ENCODE measurements around the gene HACD4. TPM values are rescaled to one million over a fixed set of nuclear protein-coding genes. Genes with fewer than 3 reads are reported as not detected.
A peak's percentile ranks its signal among the peaks of the same experiment; 100 is the strongest.

Gene HACD4
- total RNA-seq, 4 donors from 2014 or later = 0.15 to 0.71 (median 0.44) TPM

DNA sequence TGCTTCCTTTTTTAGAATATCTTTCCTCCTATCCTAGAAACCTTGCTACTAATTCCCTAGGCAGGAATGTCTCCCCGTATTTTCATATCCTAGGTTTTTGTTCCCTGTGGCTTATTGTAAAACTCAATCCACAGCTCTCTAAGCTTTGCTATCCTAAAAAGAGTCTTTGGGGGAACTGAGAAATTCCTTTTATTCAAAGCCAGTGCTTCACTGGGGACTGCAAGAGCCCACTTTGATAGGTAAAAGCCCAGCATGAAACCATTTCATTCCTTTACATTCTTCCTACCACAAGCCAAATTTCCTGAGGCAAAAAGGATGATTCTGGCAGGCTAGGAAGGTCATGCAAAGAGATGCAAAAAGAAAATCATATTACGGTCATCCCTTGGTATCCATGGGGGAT lies 5.8 kb upstream of the HACD4 start:
- DNase-seq (no peak), ATAC-seq (no peak)
- no peak overlapping the region for H3K27ac ChIP-seq
- intact Hi-C loops (cut with DNase I; ENCODE audit: low total_unique reads) (no loop called here), in situ Hi-C loops (cut with MboI; ENCODE audit: low sequenced_read_pairs in 4 of 4) (no loop called here)
- H3K27me3 ChIP-seq = no peaks in the 10 kb centered on the region
- H3K4me3 ChIP-seq = no peak overlapping the region
- no peaks in the 10 kb centered on the region for H3K36me3 ChIP-seq
- no peak for TF ChIP-seq POLR2A (IDR thresholded peaks at IDR 0.05)
- TF ChIP-seq, protein P1, sequence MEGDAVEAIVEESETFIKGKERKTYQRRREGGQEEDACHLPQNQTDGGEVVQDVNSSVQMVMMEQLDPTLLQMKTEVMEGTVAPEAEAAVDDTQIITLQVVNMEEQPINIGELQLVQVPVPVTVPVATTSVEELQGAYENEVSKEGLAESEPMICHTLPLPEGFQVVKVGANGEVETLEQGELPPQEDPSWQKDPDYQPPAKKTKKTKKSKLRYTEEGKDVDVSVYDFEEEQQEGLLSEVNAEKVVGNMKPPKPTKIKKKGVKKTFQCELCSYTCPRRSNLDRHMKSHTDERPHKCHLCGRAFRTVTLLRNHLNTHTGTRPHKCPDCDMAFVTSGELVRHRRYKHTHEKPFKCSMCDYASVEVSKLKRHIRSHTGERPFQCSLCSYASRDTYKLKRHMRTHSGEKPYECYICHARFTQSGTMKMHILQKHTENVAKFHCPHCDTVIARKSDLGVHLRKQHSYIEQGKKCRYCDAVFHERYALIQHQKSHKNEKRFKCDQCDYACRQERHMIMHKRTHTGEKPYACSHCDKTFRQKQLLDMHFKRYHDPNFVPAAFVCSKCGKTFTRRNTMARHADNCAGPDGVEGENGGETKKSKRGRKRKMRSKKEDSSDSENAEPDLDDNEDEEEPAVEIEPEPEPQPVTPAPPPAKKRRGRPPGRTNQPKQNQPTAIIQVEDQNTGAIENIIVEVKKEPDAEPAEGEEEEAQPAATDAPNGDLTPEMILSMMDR (IDR thresholded peaks at IDR 0.05 in 4 of 5, conservative IDR thresholded peaks at IDR 0.05 in 1 of 5) = no peak
- H3K9me3 ChIP-seq = no peaks in the 10 kb centered on the region
- no peaks in the 10 kb centered on the region for H3K4me1 ChIP-seq

DNA sequence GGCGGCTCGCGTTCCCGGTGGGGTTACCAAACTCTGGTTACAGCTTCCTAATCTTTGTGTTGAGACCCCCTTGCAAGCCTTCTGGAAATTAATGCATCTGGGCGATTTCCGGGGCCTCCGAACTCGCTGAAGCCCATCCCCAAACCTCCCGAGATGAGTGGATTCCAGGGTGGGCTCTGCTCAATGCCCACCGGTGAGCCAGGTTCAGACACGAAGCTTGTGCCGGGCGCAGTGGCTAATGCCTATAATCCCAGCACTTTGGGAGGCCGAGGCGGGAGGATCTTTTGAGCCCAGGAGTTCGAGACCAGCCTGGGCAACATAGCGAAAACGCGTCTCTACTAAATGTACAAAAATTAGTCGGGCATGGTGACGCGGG lies 356 bp upstream of the HACD4 start:
- Histone ChIP-seq H3K27me3 (no peaks in the 10 kb centered on the region), H3K4me3 (peak overlapping the region; percentile 44 to 55 (median 50)), H3K9me3 (no peaks in the 10 kb centered on the region), H3K36me3 (no peaks in the 10 kb centered on the region), H3K27ac (peak overlapping the region in 1 of 4 donors; percentile 54), H3K4me1 (no peaks in the 10 kb centered on the region)
- no peak for DNase-seq
- TF ChIP-seq POLR2A (IDR thresholded peaks at IDR 0.05) = no peak
- TF ChIP-seq, protein P1 (IDR thresholded peaks at IDR 0.05 in 4 of 5, conservative IDR thresholded peaks at IDR 0.05 in 1 of 5) = no peak
- ATAC-seq = no peak
- intact Hi-C loops (cut with DNase I; ENCODE audit: low total_unique reads) = no loop called here
- in situ Hi-C loops (cut with MboI; ENCODE audit: low sequenced_read_pairs in 4 of 4) = no loop called here

DNA sequence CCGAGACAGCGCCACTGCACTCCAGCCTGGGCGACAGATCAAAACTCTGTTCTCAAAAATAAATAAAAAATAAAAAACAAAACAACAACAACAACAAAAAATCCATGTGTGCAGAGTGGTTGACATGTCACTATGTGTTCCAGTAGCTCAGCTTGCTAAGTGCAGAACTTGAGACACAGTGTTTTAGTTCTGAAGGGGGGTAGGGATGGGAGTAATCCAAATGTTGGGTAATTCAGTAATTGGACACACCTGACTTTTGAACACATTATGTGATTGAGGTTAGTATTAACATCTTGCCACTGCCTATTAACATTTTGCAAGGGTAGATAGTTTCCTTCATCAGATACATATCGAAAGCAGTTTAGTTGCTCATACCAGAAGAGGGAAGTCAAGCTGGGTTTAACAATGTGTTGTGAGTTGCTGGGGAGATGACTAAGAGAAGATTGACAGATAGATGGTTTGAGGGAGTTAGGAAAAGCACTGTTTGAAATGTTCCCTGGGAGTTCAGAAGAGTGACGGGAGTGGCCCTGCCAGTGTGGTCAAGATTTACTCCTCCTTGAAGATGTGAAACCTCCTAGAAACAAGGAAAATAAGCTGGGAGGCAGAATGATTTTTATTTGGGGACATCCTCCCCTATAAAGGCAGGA lies 928 bp downstream of the HACD4 start:
- in situ Hi-C loops (cut with MboI; ENCODE audit: low sequenced_read_pairs in 4 of 4) (no loop called here), intact Hi-C loops (cut with DNase I; ENCODE audit: low total_unique reads) (no loop called here)
- Histone ChIP-seq H3K9me3 (no peaks in the 10 kb centered on the region), H3K27me3 (no peaks in the 10 kb centered on the region), H3K4me3 (peak overlapping the region; percentile 44 to 55 (median 50)), H3K36me3 (no peaks in the 10 kb centered on the region), H3K27ac (peak overlapping the region in 3 of 4 donors; percentile 5 to 54 (median 31)), H3K4me1 (no peaks in the 10 kb centered on the region)
- DNase-seq (no peak), ATAC-seq (peak; percentile 41 to 49)
- TF ChIP-seq POLR2A (IDR thresholded peaks at IDR 0.05) = no peak
- TF ChIP-seq, protein P1 (IDR thresholded peaks at IDR 0.05 in 4 of 5, conservative IDR thresholded peaks at IDR 0.05 in 1 of 5) = no peak

DNA sequence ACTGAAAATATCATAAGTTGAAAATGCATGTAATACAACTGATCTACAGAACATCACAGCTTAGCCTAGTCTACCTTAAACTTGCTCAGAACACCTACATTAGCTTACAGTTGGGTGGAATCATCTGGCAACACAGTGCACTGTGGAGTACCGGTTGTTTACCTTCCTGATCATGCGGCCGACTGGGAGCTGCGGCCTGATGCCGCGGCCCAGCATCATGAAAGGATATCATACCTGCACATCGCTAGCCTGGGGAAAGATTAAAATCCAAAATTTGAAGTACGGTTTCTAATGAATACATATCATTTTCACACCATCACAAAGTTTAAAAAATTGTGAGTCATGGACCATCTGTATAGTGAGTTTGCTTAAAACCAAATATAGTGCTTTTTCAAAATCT lies 1.8 kb downstream of the HACD4 start:
- Histone ChIP-seq H3K9me3 (no peaks in the 10 kb centered on the region), H3K4me3 (no peak overlapping the region), H3K27ac (no peak overlapping the region), H3K36me3 (no peaks in the 10 kb centered on the region), H3K27me3 (no peaks in the 10 kb centered on the region), H3K4me1 (no peaks in the 10 kb centered on the region)
- in situ Hi-C loops (cut with MboI; ENCODE audit: low sequenced_read_pairs in 4 of 4) = no loop called here
- ATAC-seq (no peak), DNase-seq (no peak)
- intact Hi-C loops (cut with DNase I; ENCODE audit: low total_unique reads) = no loop called here
- TF ChIP-seq POLR2A (IDR thresholded peaks at IDR 0.05) = no peak
- TF ChIP-seq, protein P1 (IDR thresholded peaks at IDR 0.05 in 4 of 5, conservative IDR thresholded peaks at IDR 0.05 in 1 of 5) = no peak

DNA sequence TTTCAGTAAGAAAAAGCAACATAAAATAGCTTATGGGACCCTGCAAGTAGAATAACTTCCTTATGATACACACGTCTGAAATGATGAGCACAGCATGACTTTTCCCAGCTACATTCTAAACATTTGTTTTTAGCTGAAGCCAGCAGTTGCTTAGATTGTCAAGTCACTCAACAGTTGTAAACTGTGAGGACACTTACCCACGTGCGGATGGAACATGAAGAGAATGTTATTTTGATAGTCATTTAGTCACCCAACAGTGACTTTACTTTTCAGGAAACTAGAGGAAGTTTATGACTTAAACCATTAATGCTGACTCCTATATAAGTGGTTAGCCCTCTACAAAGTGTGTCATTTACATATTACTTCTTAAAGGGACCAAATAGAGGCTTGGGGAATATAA lies 3.0 kb downstream of the HACD4 start:
- ATAC-seq = no peak
- Histone ChIP-seq H3K27me3 (no peaks in the 10 kb centered on the region), H3K36me3 (no peaks in the 10 kb centered on the region), H3K4me1 (no peaks in the 10 kb centered on the region), H3K4me3 (no peak overlapping the region), H3K27ac (no peak overlapping the region), H3K9me3 (no peaks in the 10 kb centered on the region)
- intact Hi-C loops (cut with DNase I; ENCODE audit: low total_unique reads) (no loop called here), in situ Hi-C loops (cut with MboI; ENCODE audit: low sequenced_read_pairs in 4 of 4) (no loop called here)
- TF ChIP-seq, protein P1 (IDR thresholded peaks at IDR 0.05 in 4 of 5, conservative IDR thresholded peaks at IDR 0.05 in 1 of 5) = no peak
- no peak for DNase-seq

Data from gastrocnemius medialis (tissue), 4 donors.